ENCODE data around the gene ERF.

The ERF gene

DNA sequence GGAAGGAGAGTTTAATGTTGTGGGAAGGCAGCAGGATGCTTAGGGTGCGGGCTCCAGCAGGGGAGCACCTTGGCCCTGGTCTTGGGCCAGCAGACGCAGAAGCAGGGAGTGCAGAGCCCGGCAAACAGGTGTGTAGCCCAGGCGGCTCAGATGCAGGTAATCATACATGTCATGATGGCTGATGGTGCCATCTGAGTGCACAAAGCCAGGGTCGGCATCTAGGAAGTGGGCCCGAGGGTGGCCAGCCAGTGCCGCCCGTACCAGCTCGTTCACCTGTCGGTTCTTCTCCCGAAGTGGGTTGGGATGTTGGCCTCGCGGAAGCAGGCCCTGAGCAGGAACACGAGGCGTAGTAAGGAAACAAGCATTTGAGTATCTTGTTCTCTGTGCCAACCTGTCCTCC lies 42.1 kb upstream of the ERF start:
- Histone ChIP-seq H2AFZ (ENCODE audit: low read depth) (no peak overlapping the region), H3K9ac (no peak overlapping the region), H4K20me1 (ENCODE audit: insufficient read depth) (no peaks in the 10 kb centered on the region), H3K36me3 (ENCODE audit: insufficient read depth) (no peaks in the 10 kb centered on the region), H3K79me2 (ENCODE audit: insufficient read depth, low read depth) (no peaks in the 10 kb centered on the region), H3K4me3 (IDR thresholded peaks at IDR 0.05; ENCODE audit: insufficient read depth, low read depth, low read length) (no peak overlapping the region), H3K4me2 (no peak overlapping the region), H3K4me1 (ENCODE audit: low read depth, poor library complexity, severe bottlenecking) (peaks cover 8% of the 10 kb centered on the region), H3K27me3 (ENCODE audit: insufficient read depth, low read depth) (no peaks in the 10 kb centered on the region), H3K27ac (no peak overlapping the region)
- TF ChIP-seq, protein P1, sequence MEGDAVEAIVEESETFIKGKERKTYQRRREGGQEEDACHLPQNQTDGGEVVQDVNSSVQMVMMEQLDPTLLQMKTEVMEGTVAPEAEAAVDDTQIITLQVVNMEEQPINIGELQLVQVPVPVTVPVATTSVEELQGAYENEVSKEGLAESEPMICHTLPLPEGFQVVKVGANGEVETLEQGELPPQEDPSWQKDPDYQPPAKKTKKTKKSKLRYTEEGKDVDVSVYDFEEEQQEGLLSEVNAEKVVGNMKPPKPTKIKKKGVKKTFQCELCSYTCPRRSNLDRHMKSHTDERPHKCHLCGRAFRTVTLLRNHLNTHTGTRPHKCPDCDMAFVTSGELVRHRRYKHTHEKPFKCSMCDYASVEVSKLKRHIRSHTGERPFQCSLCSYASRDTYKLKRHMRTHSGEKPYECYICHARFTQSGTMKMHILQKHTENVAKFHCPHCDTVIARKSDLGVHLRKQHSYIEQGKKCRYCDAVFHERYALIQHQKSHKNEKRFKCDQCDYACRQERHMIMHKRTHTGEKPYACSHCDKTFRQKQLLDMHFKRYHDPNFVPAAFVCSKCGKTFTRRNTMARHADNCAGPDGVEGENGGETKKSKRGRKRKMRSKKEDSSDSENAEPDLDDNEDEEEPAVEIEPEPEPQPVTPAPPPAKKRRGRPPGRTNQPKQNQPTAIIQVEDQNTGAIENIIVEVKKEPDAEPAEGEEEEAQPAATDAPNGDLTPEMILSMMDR (conservative IDR thresholded peaks at IDR 0.05; ENCODE audit: low read depth, low read length): no peak

DNA sequence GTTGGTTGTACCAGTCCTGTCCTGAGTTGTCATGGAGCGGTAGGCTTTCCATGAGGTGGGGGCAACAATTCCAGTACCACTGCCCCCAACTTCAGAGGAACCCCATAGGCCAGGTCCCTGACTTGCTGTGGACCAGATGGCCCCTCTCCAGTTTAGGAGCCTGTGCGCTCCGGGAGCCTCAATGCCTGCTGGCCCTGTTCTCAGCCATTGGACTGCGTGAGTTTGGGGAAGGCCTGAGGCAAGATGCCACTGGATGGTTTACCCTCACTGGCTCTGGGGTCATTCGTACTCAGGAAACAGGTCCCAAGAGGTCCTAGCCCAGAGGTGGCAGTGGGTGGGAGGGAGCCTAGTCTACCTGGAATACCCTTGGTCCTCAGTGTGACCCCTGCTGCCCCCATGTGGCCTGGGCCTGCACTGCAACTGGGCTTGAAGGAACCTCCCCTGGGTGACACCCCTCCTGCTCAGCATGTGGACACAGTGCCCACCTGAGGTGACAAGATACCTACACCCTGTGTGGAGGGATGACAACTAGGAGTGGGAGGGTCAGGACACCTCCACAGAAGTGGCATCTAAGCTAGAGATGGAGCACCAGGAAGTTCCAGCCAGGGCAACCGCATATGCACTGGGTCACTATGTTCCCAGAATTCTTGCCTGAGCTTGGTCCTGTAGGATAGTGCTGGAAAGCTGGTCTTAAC lies 41.0 kb upstream of the ERF start:
- no peaks in the 10 kb centered on the region for H3K36me3 ChIP-seq (ENCODE audit: insufficient read depth)
- H3K79me2 ChIP-seq (ENCODE audit: insufficient read depth, low read depth): no peaks in the 10 kb centered on the region
- H3K27ac ChIP-seq: no peak overlapping the region
- no peak overlapping the region for H3K4me2 ChIP-seq
- H3K27me3 ChIP-seq (ENCODE audit: insufficient read depth, low read depth): no peaks in the 10 kb centered on the region
- no peaks in the 10 kb centered on the region for H4K20me1 ChIP-seq (ENCODE audit: insufficient read depth)
- TF ChIP-seq, protein P1 (conservative IDR thresholded peaks at IDR 0.05; ENCODE audit: low read depth, low read length): peak; percentile 98
- no peak overlapping the region for H2AFZ ChIP-seq (ENCODE audit: low read depth)
- peaks cover 5% of the 10 kb centered on the region for H3K4me1 ChIP-seq (ENCODE audit: low read depth, poor library complexity, severe bottlenecking)
- no peak overlapping the region for H3K4me3 ChIP-seq (IDR thresholded peaks at IDR 0.05; ENCODE audit: insufficient read depth, low read depth, low read length)
- no peak overlapping the region for H3K9ac ChIP-seq

DNA sequence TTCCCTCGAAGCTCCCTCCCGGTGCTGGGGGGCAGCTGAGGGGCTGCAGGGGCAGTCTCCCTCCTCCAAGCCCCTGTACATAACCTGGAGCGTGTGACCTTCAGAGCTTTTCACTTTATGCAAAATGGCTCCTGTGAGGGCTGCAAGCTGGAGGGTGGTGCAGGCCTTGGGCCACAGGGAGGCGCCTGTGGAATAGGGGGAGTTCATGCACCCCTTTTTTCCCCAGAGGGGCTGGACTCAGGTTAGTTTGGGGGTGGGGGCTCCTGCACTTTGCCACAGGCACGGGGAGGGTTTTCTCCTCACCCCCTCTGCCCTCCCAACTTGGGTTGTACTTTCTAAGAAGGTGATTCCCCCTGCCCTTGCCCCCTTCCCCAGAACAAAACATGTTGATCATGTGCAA lies 40.4 kb upstream of the ERF start:
- H3K36me3 ChIP-seq (ENCODE audit: insufficient read depth): no peaks in the 10 kb centered on the region
- H3K4me1 ChIP-seq (ENCODE audit: low read depth, poor library complexity, severe bottlenecking): peaks cover 5% of the 10 kb centered on the region
- no peak overlapping the region for H3K4me3 ChIP-seq (IDR thresholded peaks at IDR 0.05; ENCODE audit: insufficient read depth, low read depth, low read length)
- H3K27me3 ChIP-seq (ENCODE audit: insufficient read depth, low read depth): no peaks in the 10 kb centered on the region
- no peak overlapping the region for H3K27ac ChIP-seq
- TF ChIP-seq, protein P1 (conservative IDR thresholded peaks at IDR 0.05; ENCODE audit: low read depth, low read length): no peak
- no peak overlapping the region for H3K9ac ChIP-seq
- H3K4me2 ChIP-seq: no peak overlapping the region
- H2AFZ ChIP-seq (ENCODE audit: low read depth): no peak overlapping the region
- H3K79me2 ChIP-seq (ENCODE audit: insufficient read depth, low read depth): no peaks in the 10 kb centered on the region
- no peaks in the 10 kb centered on the region for H4K20me1 ChIP-seq (ENCODE audit: insufficient read depth)

DNA sequence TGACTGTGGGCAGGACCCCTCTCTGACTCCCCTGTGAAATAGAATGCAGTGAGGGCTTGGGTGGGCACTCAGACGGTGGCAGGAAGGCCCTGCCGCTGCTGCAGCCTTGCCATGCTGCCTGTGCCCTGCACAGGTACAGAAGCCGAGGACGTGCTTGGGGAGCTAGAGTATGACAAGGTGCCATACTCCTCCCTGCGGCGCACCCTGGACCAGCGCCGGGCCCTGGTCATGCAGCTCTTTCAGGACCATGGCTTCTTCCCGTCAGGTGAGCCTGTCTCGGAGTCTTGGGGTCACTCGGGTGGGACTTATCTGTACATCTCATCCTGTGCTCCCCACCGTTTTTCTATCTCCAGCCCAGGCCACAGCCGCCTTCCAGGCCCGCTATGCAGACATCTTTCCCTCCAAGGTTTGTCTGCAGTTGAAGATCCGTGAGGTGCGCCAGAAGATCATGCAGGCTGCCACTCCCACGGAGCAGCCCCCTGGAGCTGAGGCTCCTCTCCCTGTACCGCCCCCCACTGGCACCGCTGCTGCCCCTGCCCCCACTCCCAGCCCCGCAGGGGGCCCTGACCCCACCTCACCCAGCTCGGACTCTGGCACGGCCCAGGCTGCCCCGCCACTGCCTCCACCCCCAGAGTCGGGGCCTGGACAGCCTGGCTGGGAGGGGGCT lies 39.7 kb upstream of the ERF start:
- Histone ChIP-seq H3K79me2 (ENCODE audit: insufficient read depth, low read depth) (no peaks in the 10 kb centered on the region), H3K36me3 (ENCODE audit: insufficient read depth) (no peaks in the 10 kb centered on the region; the same call in 1 of the 2 replicates), H3K9ac (no peak overlapping the region), H3K27ac (no peak overlapping the region), H3K4me3 (IDR thresholded peaks at IDR 0.05; ENCODE audit: insufficient read depth, low read depth, low read length) (no peak overlapping the region), H3K4me1 (ENCODE audit: low read depth, poor library complexity, severe bottlenecking) (peaks cover 5% of the 10 kb centered on the region), H3K4me2 (no peak overlapping the region), H4K20me1 (ENCODE audit: insufficient read depth) (no peaks in the 10 kb centered on the region), H3K27me3 (ENCODE audit: insufficient read depth, low read depth) (no peaks in the 10 kb centered on the region), H2AFZ (ENCODE audit: low read depth) (no peak overlapping the region)
- TF ChIP-seq, protein P1 (conservative IDR thresholded peaks at IDR 0.05; ENCODE audit: low read depth, low read length): no peak
